ENCODE results near the gene CRHR2. TPM values are rescaled to one million over a fixed set of nuclear protein-coding genes. Genes with fewer than 3 reads are reported as not detected.

Gene CRHR2
- polyA plus RNA-seq, 2 of the 4 experiments (the other 2 are of a cell fraction): not detected

DNA sequence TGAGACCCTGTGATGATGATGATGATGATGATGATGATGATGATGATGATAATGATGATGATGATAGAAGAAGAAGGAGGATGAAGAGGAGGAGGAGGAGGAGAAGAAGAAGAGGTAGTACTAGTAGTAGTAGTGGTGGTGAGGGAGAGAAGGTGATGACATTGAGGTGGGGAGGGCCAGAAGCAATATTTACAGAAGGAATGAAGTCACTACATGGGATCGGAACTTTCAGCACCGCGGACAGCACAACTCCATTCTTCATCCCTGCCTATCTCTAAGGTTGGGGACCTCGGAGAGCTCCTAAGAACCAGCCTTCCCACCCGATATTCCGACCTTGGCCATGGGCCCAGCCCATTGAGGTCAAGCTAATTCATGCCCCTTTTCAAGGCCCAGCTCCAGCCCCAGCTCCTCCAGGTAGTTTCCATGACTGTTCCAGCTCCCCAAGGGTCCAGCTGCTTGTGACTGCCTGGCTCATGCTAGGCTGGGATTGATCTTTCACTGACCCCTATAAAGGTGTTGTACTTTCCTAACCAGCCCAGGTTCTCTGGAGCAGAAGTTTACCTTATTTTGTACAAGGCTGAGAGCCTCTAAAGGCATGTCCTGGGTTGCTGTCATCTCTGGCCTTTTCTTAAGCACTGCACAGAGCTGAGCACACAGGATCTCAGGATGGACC, 10.3 kb downstream of the CRHR2 start:
- CTCF ChIA-PET: interaction anchor here (1.1 to 1.3 kb wide), 2 partner anchors 8 to 17 kb away, joined by 3 to 4 read pairs; no protein-coding TSS in a partner anchor
- WGBS (ENCODE audit: missing lambda C conversion rate): 3% methylated on average over 6 of the region's 6 CpGs
- Histone ChIP-seq H3K4me2 (no peak overlapping the region), H3K27ac (no peak overlapping the region), H3K9me3 (no peaks in the 10 kb centered on the region), H3K4me3 (no peak overlapping the region), H3K4me1 (no peaks in the 10 kb centered on the region)
- FAIRE-seq (no peak), DNase-seq (ENCODE audit: low read depth in 1 of 2, low spot score in 1 of 2) (peak; percentile 34 to 55), ATAC-seq (peak; percentile 28 to 71; a peak in 3 of 6 replicates)
- POLR2A ChIA-PET: no interaction called here
- no peak for TF ChIP-seq BHLHE40 (IDR thresholded peaks at IDR 0.05; ENCODE audit: low read depth, low read length)
- TF ChIP-seq TFCP2L1 (CRISPR knock-in tag; IDR thresholded peaks at IDR 0.05): no peak
- TF ChIP-seq RCOR1 (IDR thresholded peaks at IDR 0.05; ENCODE audit: low read depth, low read length): no peak
- TF ChIP-seq SMC3 (IDR thresholded peaks at IDR 0.05): no peak
- peak; percentile 74; the same call in 1 of the 2 replicates for TF ChIP-seq HOXB13 (CRISPR knock-in tag; IDR thresholded peaks at IDR 0.05; ENCODE audit: low read depth)
- TF ChIP-seq FOXS1 (CRISPR knock-in tag; IDR thresholded peaks at IDR 0.05): 0 out of 2 replicates have a peak, but pooled peaks have one; percentile 84
- TF ChIP-seq EHMT2 (IDR thresholded peaks at IDR 0.05; ENCODE audit: low read depth): peak; percentile 98
- TF ChIP-seq NFE2L2 (conservative IDR thresholded peaks at IDR 0.05; ENCODE audit: low read length): no peak
- TF ChIP-seq USF2 (IDR thresholded peaks at IDR 0.05): no peak
- no peak for TF ChIP-seq BCL3 (IDR thresholded peaks at IDR 0.05)
- no peak for TF ChIP-seq POLR2A (IDR thresholded peaks at IDR 0.05; ENCODE audit: low read length)
- TF ChIP-seq, protein P1, sequence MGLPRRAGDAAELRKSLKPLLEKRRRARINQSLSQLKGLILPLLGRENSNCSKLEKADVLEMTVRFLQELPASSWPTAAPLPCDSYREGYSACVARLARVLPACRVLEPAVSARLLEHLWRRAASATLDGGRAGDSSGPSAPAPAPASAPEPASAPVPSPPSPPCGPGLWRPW (IDR thresholded peaks at IDR 0.05): no peak
- 0 out of 2 replicates have a peak, but pooled peaks have one; percentile 65 for TF ChIP-seq EHF (CRISPR knock-in tag; IDR thresholded peaks at IDR 0.05)
- peak; percentile 70; the same call in 1 of the 2 replicates for TF ChIP-seq ATOH8 (CRISPR knock-in tag; IDR thresholded peaks at IDR 0.05; ENCODE audit: low read depth)
- TF ChIP-seq, protein P2, sequence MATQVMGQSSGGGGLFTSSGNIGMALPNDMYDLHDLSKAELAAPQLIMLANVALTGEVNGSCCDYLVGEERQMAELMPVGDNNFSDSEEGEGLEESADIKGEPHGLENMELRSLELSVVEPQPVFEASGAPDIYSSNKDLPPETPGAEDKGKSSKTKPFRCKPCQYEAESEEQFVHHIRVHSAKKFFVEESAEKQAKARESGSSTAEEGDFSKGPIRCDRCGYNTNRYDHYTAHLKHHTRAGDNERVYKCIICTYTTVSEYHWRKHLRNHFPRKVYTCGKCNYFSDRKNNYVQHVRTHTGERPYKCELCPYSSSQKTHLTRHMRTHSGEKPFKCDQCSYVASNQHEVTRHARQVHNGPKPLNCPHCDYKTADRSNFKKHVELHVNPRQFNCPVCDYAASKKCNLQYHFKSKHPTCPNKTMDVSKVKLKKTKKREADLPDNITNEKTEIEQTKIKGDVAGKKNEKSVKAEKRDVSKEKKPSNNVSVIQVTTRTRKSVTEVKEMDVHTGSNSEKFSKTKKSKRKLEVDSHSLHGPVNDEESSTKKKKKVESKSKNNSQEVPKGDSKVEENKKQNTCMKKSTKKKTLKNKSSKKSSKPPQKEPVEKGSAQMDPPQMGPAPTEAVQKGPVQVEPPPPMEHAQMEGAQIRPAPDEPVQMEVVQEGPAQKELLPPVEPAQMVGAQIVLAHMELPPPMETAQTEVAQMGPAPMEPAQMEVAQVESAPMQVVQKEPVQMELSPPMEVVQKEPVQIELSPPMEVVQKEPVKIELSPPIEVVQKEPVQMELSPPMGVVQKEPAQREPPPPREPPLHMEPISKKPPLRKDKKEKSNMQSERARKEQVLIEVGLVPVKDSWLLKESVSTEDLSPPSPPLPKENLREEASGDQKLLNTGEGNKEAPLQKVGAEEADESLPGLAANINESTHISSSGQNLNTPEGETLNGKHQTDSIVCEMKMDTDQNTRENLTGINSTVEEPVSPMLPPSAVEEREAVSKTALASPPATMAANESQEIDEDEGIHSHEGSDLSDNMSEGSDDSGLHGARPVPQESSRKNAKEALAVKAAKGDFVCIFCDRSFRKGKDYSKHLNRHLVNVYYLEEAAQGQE (IDR thresholded peaks at IDR 0.05): peak; percentile 96
- 0 out of 2 replicates have a peak, but pooled peaks have one; percentile 51 for TF ChIP-seq ZSCAN20 (CRISPR knock-in tag; IDR thresholded peaks at IDR 0.05)
- TF ChIP-seq HOXB5 (CRISPR knock-in tag; IDR thresholded peaks at IDR 0.05): peak; percentile 74; the same call in 1 of the 2 replicates

DNA sequence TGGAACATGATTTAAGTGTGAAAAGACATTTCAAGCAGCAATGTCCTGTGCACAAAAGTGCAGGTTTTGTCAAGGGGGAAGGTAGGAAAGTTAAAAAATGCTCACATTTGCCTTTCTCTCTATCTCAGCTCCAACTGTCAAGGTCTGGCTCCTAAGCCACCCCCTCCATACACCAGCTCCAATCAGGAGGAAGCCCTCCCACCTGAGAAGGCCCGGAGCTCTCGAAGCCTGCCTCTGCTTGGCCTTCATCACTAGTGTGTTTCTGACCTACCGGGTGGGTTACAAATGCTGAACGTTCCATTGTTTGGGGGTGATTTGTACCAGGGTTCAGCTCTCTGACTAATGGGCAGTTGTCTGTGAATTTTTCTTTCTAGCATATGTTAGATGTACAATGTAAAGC, 14.2 kb downstream of the CRHR2 start:
- ChIA-PET POLR2A (no interaction called here), CTCF (interaction anchor here (0.9 to 1.8 kb wide), 3 partner anchors 11 to 72 kb away, joined by 3 to 8 read pairs (median 3); no protein-coding TSS in a partner anchor)
- H3K4me2 ChIP-seq: no peak overlapping the region
- no peak overlapping the region for H3K27ac ChIP-seq
- no peaks in the 10 kb centered on the region for H3K9me3 ChIP-seq
- FAIRE-seq: no peak
- TF ChIP-seq, protein P2 (IDR thresholded peaks at IDR 0.05): no peak
- no peak for TF ChIP-seq MAFK (IDR thresholded peaks at IDR 0.05; ENCODE audit: partially characterized antibody)
- WGBS (ENCODE audit: missing lambda C conversion rate): 61% methylated on average over 4 of the region's 4 CpGs
- H3K4me3 ChIP-seq: no peak overlapping the region
- ATAC-seq: no peak
- no peak for DNase-seq (ENCODE audit: low read depth in 1 of 2, low spot score in 1 of 2)
- H3K4me1 ChIP-seq: no peaks in the 10 kb centered on the region

Measured in A549 (cell line).